Glutamatergic neuron (in vitro differentiated cells): Measurements from ENCODE around the gene DTD1. TPM values are rescaled to one million over a fixed set of nuclear protein-coding genes. Genes with fewer than 3 reads are reported as not detected.

Experiments
- DNase-seq: peaks from one replicate; pipeline ENCODE4 v3.0.0; 2022
- H3K27ac Mint-ChIP-seq: one replicate; pipeline ENCODE4 v1.8.0; 2020; ENCODE audit warnings: mild to moderate bottlenecking, mixed read lengths, inconsistent platforms; ENCODE audit not compliant: unreplicated experiment
- H3K27me3 Mint-ChIP-seq: one replicate; pipeline ENCODE4 v1.8.0; 2020; ENCODE audit warnings: mild to moderate bottlenecking, moderate library complexity, mixed read lengths, inconsistent platforms; ENCODE audit not compliant: unreplicated experiment
- H3K36me3 Mint-ChIP-seq: one replicate; pipeline ENCODE4 v1.8.0; 2020; ENCODE audit warnings: mild to moderate bottlenecking, mixed read lengths, inconsistent platforms; ENCODE audit not compliant: unreplicated experiment
- H3K4me1 Mint-ChIP-seq: one replicate; pipeline ENCODE4 v1.8.0; 2020; ENCODE audit warnings: mild to moderate bottlenecking, low read depth, mixed read lengths, inconsistent platforms; ENCODE audit not compliant: unreplicated experiment
- H3K4me3 Mint-ChIP-seq: one replicate; pipeline ENCODE4 v1.8.0; 2020; ENCODE audit warnings: mild to moderate bottlenecking, mixed read lengths, inconsistent platforms; ENCODE audit not compliant: unreplicated experiment
- H3K9me3 Mint-ChIP-seq: one replicate; pipeline ENCODE4 v1.8.0; 2020; ENCODE audit warnings: mild to moderate bottlenecking, moderate library complexity, mixed read lengths, inconsistent platforms; ENCODE audit not compliant: unreplicated experiment
- CTCF ChIP-seq: fragments of 200-600 bp; sonication (generic); IDR thresholded peaks from one replicate; pipeline ENCODE4 v1.5.0; 2021; ENCODE audit not compliant: partially characterized antibody, unreplicated experiment
- total RNA-seq: library from RNA; stranded (reverse); fragmentation: NEBNext Ultra II Directional; extraction: Animal tissue kit (Norgen Biotek cat#: 25700); gene quantifications from one replicate; pipeline ENCODE4 v1.2.1, GENCODE V29; 2021; ENCODE audit not compliant: unreplicated experiment

The DTD1 gene
- total RNA-seq, 1 donor from 2014 or later = 90.2 TPM

- no peak for TF ChIP-seq CTCF
- H3K27ac Mint-ChIP-seq = no peak overlapping the region
Measured at GRCh38 chr20:18724077-18724476, 136.2 kb downstream of the DTD1 start.

GRCh38 chr20:18724788-18725464, 137.1 kb downstream of the DTD1 start:
- no peak for TF ChIP-seq CTCF
- H3K27me3 Mint-ChIP-seq = peaks cover 13% of the 10 kb centered on the region
- H3K27ac Mint-ChIP-seq = no peak overlapping the region
- H3K4me3 Mint-ChIP-seq = no peak overlapping the region
- H3K4me1 Mint-ChIP-seq = peaks cover 7% of the 10 kb centered on the region
- H3K36me3 Mint-ChIP-seq = peaks cover 9% of the 10 kb centered on the region
- H3K9me3 Mint-ChIP-seq = peaks cover 4% of the 10 kb centered on the region
- DNase-seq = no peak

More at GRCh38 chr20:18724077-18724476, 136.2 kb downstream of the DTD1 start:
- Mint-ChIP-seq H3K9me3 (peaks cover 2% of the 10 kb centered on the region), H3K36me3 (peaks cover 9% of the 10 kb centered on the region), H3K27me3 (peaks cover 11% of the 10 kb centered on the region), H3K4me3 (no peak overlapping the region), H3K4me1 (peaks cover 8% of the 10 kb centered on the region)
- no peak for DNase-seq

DNA sequence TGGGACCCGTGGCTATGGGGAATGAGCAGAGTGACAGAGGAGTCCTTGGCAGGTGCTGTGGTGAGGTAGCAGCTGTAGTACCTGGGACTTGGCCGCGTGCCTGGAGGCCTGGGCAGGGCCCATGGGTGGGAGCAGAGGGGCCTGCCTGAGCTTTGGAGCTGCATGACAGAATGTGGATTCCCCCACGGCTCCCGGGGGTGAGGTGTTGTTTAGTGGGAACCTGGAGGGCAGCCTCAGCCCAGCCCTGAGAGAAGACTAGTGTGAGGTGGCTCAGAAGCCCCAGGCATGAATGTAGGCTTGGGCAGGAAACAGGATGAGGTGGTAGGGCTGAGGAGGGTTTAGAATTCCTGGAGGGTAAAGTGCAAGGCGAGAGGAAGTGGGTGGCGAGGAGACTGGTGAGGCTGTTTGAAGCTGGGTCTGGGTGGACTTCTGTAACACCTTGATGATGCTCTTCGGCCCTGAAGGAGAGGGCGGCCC, 139.2 kb downstream of the DTD1 start:
- Mint-ChIP-seq H3K4me1 (peaks cover 18% of the 10 kb centered on the region), H3K36me3 (no peaks in the 10 kb centered on the region), H3K27ac (no peak overlapping the region), H3K27me3 (peaks cover 13% of the 10 kb centered on the region), H3K9me3 (peaks cover 4% of the 10 kb centered on the region), H3K4me3 (no peak overlapping the region)
- TF ChIP-seq CTCF = no peak
- no peak for DNase-seq

- no peak overlapping the region for H3K27ac Mint-ChIP-seq
Measured at GRCh38 chr20:18728165-18728869, 140.5 kb downstream of the DTD1 start.

More at GRCh38 chr20:18728165-18728869, 140.5 kb downstream of the DTD1 start:
- H3K27me3 Mint-ChIP-seq = peaks cover 13% of the 10 kb centered on the region
- peaks cover 18% of the 10 kb centered on the region for H3K4me1 Mint-ChIP-seq
- no peaks in the 10 kb centered on the region for H3K36me3 Mint-ChIP-seq
- H3K9me3 Mint-ChIP-seq = peaks cover 4% of the 10 kb centered on the region
- no peak overlapping the region for H3K4me3 Mint-ChIP-seq
- no peak for TF ChIP-seq CTCF
- DNase-seq = no peak
